ENCODE data around the gene SLC5A1. TPM values are rescaled to one million over a fixed set of nuclear protein-coding genes. Genes with fewer than 3 reads are reported as not detected.
"Not testable (repeated sequence)": the region's sequence is repeated elsewhere in the genome, so short reads cannot be mapped to it uniquely, and the experiment has no call there.

Gene SLC5A1
- total and polyA plus RNA-seq, 2 donors = 0.24 to 0.52 TPM

DNA sequence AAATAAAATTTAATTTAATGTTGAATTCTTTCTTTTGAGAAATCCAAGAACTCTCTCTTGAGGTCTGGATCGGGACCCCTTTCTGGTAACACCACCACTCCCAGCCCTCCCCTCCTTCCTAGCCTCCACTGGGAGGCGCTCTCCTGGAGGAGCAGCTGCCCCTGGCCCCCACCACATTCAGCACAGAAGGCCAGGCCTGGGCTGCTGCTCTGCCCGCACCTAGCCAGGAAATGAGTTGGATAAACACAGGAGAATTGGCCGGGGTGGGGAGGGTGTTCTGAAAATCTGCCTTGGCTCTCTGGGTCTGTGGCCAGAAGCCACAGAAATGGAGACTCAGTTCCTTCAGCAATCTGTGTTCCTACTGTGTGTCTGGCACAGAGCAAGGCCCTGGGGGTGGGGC lies 84.8 kb downstream of the SLC5A1 start:
- WGBS = 87% methylated on average over 4 of the region's 4 CpGs
- Histone ChIP-seq H3K9me3 (ENCODE audit: control insufficient read depth in 2 of 2, insufficient read depth in 1 of 2, low read length in 1 of 2) (no peaks in the 10 kb centered on the region), H3K4me1 (ENCODE audit: control insufficient read depth in 2 of 2, insufficient read depth in 2 of 2, low read length in 2 of 2) (no peaks in the 10 kb centered on the region), H3K27me3 (ENCODE audit: control insufficient read depth in 2 of 2, insufficient read depth in 1 of 2, low read length in 1 of 2) (no peaks in the 10 kb centered on the region), H3K27ac (ENCODE audit: low read depth in 1 of 2, low read length in 1 of 2) (no peak overlapping the region), H3K4me3 (ENCODE audit: low read length in 2 of 2) (no peak overlapping the region), H3K36me3 (ENCODE audit: control insufficient read depth in 2 of 2, insufficient read depth in 2 of 2, low read length in 1 of 2) (no peaks in the 10 kb centered on the region)
- no peak for DNase-seq (ENCODE audit: low read depth in 6 of 9, low spot score in 9 of 9)

DNA sequence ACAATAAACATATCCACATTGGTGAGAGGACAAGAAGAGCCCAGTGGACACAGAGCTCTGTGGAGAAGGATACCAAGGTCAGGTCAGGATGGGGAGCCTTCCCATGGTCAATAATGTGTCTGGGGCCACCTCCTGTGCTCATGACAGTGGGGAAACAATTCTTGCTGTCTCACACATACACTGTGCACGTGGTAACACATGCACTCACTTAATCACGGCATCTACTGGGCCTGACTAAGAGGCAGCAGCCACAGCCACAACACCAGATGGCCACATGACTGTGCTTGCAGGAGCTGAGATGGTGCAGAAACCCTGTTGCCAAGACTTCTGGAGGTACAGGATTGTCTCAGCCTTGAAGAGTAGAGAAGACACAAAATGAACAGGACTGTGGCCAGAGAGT lies 87.4 kb downstream of the SLC5A1 start:
- no peak for DNase-seq (ENCODE audit: low read depth in 6 of 9, low spot score in 9 of 9)
- Histone ChIP-seq H3K27ac (ENCODE audit: low read depth in 1 of 2, low read length in 1 of 2) (no peak overlapping the region), H3K36me3 (ENCODE audit: control insufficient read depth in 2 of 2, insufficient read depth in 2 of 2, low read length in 1 of 2) (no peaks in the 10 kb centered on the region), H3K9me3 (ENCODE audit: control insufficient read depth in 2 of 2, insufficient read depth in 1 of 2, low read length in 1 of 2) (no peaks in the 10 kb centered on the region), H3K4me3 (ENCODE audit: low read length in 2 of 2) (no peak overlapping the region), H3K27me3 (ENCODE audit: control insufficient read depth in 2 of 2, insufficient read depth in 1 of 2, low read length in 1 of 2) (no peaks in the 10 kb centered on the region), H3K4me1 (ENCODE audit: control insufficient read depth in 2 of 2, insufficient read depth in 2 of 2, low read length in 2 of 2) (no peaks in the 10 kb centered on the region)
- WGBS = 83% methylated on average over 2 of the region's 2 CpGs

DNA sequence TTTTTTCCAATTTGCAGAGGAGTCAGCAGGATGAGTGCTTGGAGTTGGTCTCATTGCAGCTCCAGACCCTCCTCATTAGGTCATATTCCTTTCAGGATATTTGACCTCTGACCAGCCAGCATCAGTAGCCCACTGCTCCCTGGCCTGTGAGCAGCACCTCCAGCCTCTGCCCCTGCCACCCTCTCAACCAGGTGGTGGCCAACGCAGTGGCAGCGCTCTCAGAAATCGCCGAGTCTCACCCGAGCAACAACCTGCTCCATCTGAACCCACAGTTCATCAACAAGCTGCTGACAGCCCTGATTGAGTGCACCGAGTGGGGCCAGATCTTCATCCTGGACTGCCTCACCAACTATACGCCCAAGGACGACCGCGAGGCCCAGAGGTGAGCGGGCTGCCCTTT lies 89.1 kb downstream of the SLC5A1 start:
- no peaks in the 10 kb centered on the region for H3K4me1 ChIP-seq (ENCODE audit: control insufficient read depth in 2 of 2, insufficient read depth in 2 of 2, low read length in 2 of 2)
- H3K27me3 ChIP-seq (ENCODE audit: control insufficient read depth in 2 of 2, insufficient read depth in 1 of 2, low read length in 1 of 2) = no peaks in the 10 kb centered on the region
- H3K4me3 ChIP-seq (ENCODE audit: low read length in 2 of 2) = no peak overlapping the region
- no peaks in the 10 kb centered on the region for H3K36me3 ChIP-seq (ENCODE audit: control insufficient read depth in 2 of 2, insufficient read depth in 2 of 2, low read length in 1 of 2)
- H3K9me3 ChIP-seq (ENCODE audit: control insufficient read depth in 2 of 2, insufficient read depth in 1 of 2, low read length in 1 of 2) = no peaks in the 10 kb centered on the region
- no peak overlapping the region for H3K27ac ChIP-seq (ENCODE audit: low read depth in 1 of 2, low read length in 1 of 2)
- WGBS = 98% methylated on average over 11 of the region's 11 CpGs
- DNase-seq (ENCODE audit: low read depth in 6 of 9, low spot score in 9 of 9) = no peak

DNA sequence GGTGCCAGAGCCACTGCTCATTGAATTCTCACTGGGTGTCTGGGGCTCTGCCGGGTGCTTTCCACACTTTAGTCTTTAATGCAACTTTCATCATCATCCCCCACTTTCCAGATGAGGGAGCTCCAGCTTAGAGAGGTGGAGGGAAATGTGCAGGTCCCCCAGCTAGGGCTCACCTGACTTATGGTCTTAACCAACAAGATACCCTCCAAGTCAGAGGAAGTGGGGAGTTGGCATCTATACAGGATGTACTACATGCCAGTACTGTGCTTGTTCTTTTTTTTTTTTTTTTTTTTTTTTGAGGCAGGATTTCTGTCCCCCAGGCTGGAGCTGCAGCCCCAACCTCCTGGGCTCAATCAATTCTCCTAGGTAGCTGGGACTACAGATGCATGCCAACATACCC lies 89.7 kb downstream of the SLC5A1 start:
- no peak overlapping the region for H3K4me3 ChIP-seq (ENCODE audit: low read length in 2 of 2)
- no peak overlapping the region for H3K27ac ChIP-seq (ENCODE audit: low read depth in 1 of 2, low read length in 1 of 2)
- WGBS = 95% methylated on average over 1 of the region's 1 CpG
- peaks cover 3% of the 10 kb centered on the region in 2 donors for H3K4me1 ChIP-seq (ENCODE audit: control insufficient read depth in 2 of 2, insufficient read depth in 2 of 2, low read length in 2 of 2)
- H3K27me3 ChIP-seq (ENCODE audit: control insufficient read depth in 2 of 2, insufficient read depth in 1 of 2, low read length in 1 of 2) = no peaks in the 10 kb centered on the region
- H3K9me3 ChIP-seq (ENCODE audit: control insufficient read depth in 2 of 2, insufficient read depth in 1 of 2, low read length in 1 of 2) = no peaks in the 10 kb centered on the region
- H3K36me3 ChIP-seq (ENCODE audit: control insufficient read depth in 2 of 2, insufficient read depth in 2 of 2, low read length in 1 of 2) = no peaks in the 10 kb centered on the region
- DNase-seq (ENCODE audit: low read depth in 6 of 9, low spot score in 9 of 9) = no peak

DNA sequence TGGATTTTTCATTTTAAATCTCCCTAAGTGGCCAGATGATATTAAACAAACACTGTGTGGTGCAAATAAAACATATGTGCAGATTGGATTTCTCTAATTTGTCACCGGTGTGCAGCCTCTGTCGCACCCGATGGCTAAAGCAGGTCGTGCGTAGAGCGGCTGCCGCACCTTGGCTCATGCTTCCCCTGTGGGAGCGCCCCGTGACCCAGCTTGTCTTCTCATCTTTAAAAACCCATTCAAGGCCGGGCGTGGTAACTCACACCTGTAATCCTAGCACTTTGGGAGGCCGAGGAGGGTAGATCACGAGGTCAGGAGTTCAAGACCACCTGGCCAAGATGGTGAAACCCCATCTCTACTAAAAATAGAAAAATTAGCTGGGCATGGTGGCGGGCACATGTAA lies 91.7 kb downstream of the SLC5A1 start:
- not testable (repeated sequence) for H3K4me3 ChIP-seq (ENCODE audit: low read length in 2 of 2); DNase-seq (ENCODE audit: low read depth in 6 of 9, low spot score in 9 of 9); H3K36me3 ChIP-seq (ENCODE audit: control insufficient read depth in 2 of 2, insufficient read depth in 2 of 2, low read length in 1 of 2); H3K4me1 ChIP-seq (ENCODE audit: control insufficient read depth in 2 of 2, insufficient read depth in 2 of 2, low read length in 2 of 2); H3K27me3 ChIP-seq (ENCODE audit: control insufficient read depth in 2 of 2, insufficient read depth in 1 of 2, low read length in 1 of 2); H3K27ac ChIP-seq (ENCODE audit: low read depth in 1 of 2, low read length in 1 of 2); H3K9me3 ChIP-seq (ENCODE audit: control insufficient read depth in 2 of 2, insufficient read depth in 1 of 2, low read length in 1 of 2)
- WGBS = 94% methylated on average over 14 of the region's 14 CpGs

DNA sequence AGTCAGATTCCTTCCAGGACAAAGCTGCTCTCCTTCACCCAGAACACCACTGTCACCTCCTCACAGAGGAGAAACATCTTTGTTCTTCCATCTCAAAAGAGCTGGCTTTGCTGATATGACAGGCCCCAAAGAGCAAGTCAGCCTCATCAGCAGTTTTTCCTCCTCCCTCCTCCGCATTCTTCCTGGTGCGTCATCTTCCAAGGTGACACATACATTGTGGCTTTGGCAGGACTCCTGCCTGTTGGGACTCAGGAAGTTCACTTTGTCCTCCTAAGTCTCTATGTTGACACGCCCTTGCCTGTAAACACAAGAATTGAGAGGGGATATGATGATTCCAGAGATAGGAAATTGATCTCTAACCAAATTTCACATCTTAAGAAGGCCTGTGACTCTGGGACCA lies 92.9 kb downstream of the SLC5A1 start:
- WGBS = 99% methylated on average over 3 of the region's 3 CpGs
- H3K9me3 ChIP-seq (ENCODE audit: control insufficient read depth in 2 of 2, insufficient read depth in 1 of 2, low read length in 1 of 2); H3K4me1 ChIP-seq (ENCODE audit: control insufficient read depth in 2 of 2, insufficient read depth in 2 of 2, low read length in 2 of 2); DNase-seq (ENCODE audit: low read depth in 6 of 9, low spot score in 9 of 9); H3K27me3 ChIP-seq (ENCODE audit: control insufficient read depth in 2 of 2, insufficient read depth in 1 of 2, low read length in 1 of 2); H3K4me3 ChIP-seq (ENCODE audit: low read length in 2 of 2); H3K36me3 ChIP-seq (ENCODE audit: control insufficient read depth in 2 of 2, insufficient read depth in 2 of 2, low read length in 1 of 2); H3K27ac ChIP-seq (ENCODE audit: low read depth in 1 of 2, low read length in 1 of 2): not testable (repeated sequence)

DNA sequence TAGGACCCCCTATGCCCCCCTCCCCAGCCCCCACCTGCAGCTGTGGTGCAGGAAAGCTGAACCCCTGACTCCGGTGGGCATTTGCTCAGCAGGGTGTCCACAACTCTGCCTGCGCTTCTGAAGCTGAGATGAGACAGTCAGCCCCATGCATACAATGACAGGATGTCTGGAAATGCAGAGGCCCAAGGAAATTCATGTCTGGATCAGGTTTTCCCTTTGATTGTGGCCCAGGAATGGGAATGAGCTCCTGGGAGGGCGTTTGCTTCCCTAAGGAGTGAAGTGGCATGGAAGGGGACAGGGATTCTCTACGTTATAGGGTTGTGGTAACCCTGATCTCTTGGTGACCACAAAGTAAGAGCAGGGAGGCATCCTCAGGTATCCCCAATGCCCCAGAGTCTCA lies 93.8 kb downstream of the SLC5A1 start:
- H3K27ac ChIP-seq (ENCODE audit: low read depth in 1 of 2, low read length in 1 of 2); H3K4me1 ChIP-seq (ENCODE audit: control insufficient read depth in 2 of 2, insufficient read depth in 2 of 2, low read length in 2 of 2); H3K9me3 ChIP-seq (ENCODE audit: control insufficient read depth in 2 of 2, insufficient read depth in 1 of 2, low read length in 1 of 2); H3K27me3 ChIP-seq (ENCODE audit: control insufficient read depth in 2 of 2, insufficient read depth in 1 of 2, low read length in 1 of 2); H3K4me3 ChIP-seq (ENCODE audit: low read length in 2 of 2); DNase-seq (ENCODE audit: low read depth in 6 of 9, low spot score in 9 of 9); H3K36me3 ChIP-seq (ENCODE audit: control insufficient read depth in 2 of 2, insufficient read depth in 2 of 2, low read length in 1 of 2): not testable (repeated sequence)
- 96% methylated on average over 4 of the region's 4 CpGs for WGBS

DNA sequence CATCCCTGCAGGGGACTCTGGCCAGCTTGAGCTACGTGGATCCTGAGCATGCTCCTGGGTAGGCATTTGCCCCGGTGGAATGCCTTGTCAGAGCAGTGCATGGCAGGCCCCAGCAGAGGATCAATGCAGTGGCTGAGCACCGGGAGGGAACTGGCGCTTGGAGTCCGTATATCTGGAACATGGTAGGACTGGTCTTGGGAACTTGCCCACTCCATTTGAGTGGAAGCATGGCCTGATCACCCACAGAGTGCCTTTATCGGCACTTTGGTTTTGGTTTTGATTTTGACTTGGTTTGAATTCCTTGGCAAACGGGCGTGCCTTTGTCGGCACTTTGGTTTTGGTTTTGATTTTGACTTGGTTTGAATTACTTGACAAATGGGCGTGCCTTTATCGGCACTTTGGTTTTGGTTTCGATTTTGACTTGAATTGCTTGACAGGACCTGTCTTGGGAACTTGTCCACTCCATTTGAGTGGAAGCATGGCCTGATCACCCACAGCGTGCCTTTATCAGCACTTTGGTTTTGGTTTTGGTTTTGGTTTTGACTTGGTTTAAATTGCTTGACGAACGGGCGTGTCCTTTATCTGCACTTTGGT lies 94.8 kb downstream of the SLC5A1 start:
- not testable (repeated sequence) for H3K36me3 ChIP-seq (ENCODE audit: control insufficient read depth in 2 of 2, insufficient read depth in 2 of 2, low read length in 1 of 2); H3K4me1 ChIP-seq (ENCODE audit: control insufficient read depth in 2 of 2, insufficient read depth in 2 of 2, low read length in 2 of 2); H3K9me3 ChIP-seq (ENCODE audit: control insufficient read depth in 2 of 2, insufficient read depth in 1 of 2, low read length in 1 of 2); H3K27me3 ChIP-seq (ENCODE audit: control insufficient read depth in 2 of 2, insufficient read depth in 1 of 2, low read length in 1 of 2)
- Histone ChIP-seq H3K27ac (ENCODE audit: low read depth in 1 of 2, low read length in 1 of 2) (peak overlapping the region in 1 of 2 donors; percentile 42), H3K4me3 (ENCODE audit: low read length in 2 of 2) (peak overlapping the region; percentile 10 to 46)
- peak in 4 of 9 donors; percentile 22 to 54 (median 26) for DNase-seq (ENCODE audit: low read depth in 6 of 9, low spot score in 9 of 9)
- WGBS = 58% methylated on average over 16 of the region's 16 CpGs

DNA sequence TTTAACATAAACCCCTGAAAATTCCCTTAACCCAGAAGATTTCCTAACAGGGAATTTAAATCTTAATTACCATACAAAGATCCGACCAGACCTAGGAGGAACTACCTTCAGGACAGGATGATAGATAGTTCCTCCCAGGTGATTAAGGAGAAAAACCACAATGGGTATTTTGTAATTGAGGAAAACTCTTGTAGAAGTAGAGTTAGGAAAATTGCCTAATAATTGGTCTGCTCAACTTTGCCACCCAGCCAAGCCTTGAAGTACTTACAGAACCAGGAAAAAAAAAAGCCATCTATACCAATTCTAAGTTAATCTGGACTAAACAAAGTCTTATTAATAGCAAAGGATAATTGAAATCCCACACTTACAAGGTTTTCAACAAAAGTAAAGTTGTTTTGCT lies 95.5 kb downstream of the SLC5A1 start:
- H3K9me3 ChIP-seq (ENCODE audit: control insufficient read depth in 2 of 2, insufficient read depth in 1 of 2, low read length in 1 of 2); H3K27me3 ChIP-seq (ENCODE audit: control insufficient read depth in 2 of 2, insufficient read depth in 1 of 2, low read length in 1 of 2); DNase-seq (ENCODE audit: low read depth in 6 of 9, low spot score in 9 of 9); H3K36me3 ChIP-seq (ENCODE audit: control insufficient read depth in 2 of 2, insufficient read depth in 2 of 2, low read length in 1 of 2); H3K4me1 ChIP-seq (ENCODE audit: control insufficient read depth in 2 of 2, insufficient read depth in 2 of 2, low read length in 2 of 2); H3K4me3 ChIP-seq (ENCODE audit: low read length in 2 of 2); H3K27ac ChIP-seq (ENCODE audit: low read depth in 1 of 2, low read length in 1 of 2): not testable (repeated sequence)
- WGBS = 66% methylated on average over 1 of the region's 1 CpG

DNA sequence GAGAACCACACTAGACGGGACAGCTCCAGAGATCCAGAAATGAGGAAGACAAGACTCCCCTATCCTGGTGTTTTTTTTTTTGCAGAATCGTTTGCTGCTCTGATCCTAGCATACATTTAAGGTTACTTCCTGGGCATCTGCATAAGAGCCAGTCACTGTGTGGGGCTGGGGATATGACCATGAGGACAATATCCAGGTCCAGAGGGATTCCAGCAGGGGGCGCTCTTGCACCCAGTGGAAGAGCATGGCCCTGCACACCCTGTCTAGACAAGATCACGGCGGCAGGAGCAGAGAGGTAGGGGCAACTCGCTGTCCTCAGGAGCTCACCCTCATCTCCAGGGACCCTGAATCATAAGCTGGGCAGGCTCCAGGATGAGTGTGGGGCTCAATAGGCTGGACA lies 97.6 kb downstream of the SLC5A1 start:
- not testable (repeated sequence) for H3K27ac ChIP-seq (ENCODE audit: low read depth in 1 of 2, low read length in 1 of 2); H3K9me3 ChIP-seq (ENCODE audit: control insufficient read depth in 2 of 2, insufficient read depth in 1 of 2, low read length in 1 of 2); H3K4me1 ChIP-seq (ENCODE audit: control insufficient read depth in 2 of 2, insufficient read depth in 2 of 2, low read length in 2 of 2); H3K4me3 ChIP-seq (ENCODE audit: low read length in 2 of 2); H3K27me3 ChIP-seq (ENCODE audit: control insufficient read depth in 2 of 2, insufficient read depth in 1 of 2, low read length in 1 of 2); DNase-seq (ENCODE audit: low read depth in 6 of 9, low spot score in 9 of 9); H3K36me3 ChIP-seq (ENCODE audit: control insufficient read depth in 2 of 2, insufficient read depth in 2 of 2, low read length in 1 of 2)
- WGBS = 66% methylated on average over 6 of the region's 6 CpGs
